ENCODE data around the gene CRYBA2. TPM values are rescaled to one million over a fixed set of nuclear protein-coding genes. Genes with fewer than 3 reads are reported as not detected.

Gene CRYBA2
- total RNA-seq, 2 experiments from 2014 or later, result not detected

DNA sequence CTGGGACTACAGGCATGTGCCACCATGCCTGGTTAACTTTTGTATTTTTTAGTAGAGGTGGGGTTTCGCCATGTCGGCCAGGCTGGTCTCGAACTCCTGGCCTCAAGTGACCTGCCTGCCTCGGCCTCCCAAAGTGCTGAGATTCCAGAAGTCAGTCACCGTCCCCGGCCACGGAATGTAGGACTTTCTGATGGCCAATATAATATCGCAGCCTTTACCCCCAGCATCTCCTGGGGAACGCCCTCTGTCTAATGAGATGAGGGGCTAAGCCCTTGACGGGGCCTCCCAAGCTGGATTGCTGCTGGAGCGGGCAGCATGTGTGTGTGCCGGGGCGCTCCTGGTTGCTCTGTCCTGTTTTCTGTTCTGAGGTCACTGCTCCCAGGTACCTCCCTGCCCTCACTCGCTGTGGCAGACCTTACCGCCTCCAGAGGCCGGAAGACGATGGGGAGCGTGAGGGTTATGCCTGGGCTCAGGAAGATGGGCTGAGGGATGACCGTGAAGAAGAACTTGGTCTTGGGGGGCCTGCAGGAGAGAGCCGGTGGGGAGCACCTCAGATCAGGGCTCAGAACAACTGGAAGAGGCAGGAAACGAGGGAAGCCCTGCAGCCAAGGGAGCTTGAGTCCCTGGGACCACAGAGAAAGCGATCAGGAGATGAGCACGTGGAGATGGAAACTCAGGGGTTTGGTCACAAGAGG is 39.0 kb upstream of the CRYBA2 start:
- no peak for DNase-seq (ENCODE audit: low spot score)
- Histone ChIP-seq H3K9me3 (ENCODE audit: low read length) (no peaks in the 10 kb centered on the region), H3K4me3 (ENCODE audit: low read depth, low read length, poor library complexity, severe bottlenecking) (no peak overlapping the region), H4K20me1 (ENCODE audit: insufficient read depth, low read length) (no peaks in the 10 kb centered on the region), H2AFZ (ENCODE audit: low read length) (no peak overlapping the region), H3K4me1 (ENCODE audit: insufficient read depth, low read length, poor library complexity, severe bottlenecking) (no peaks in the 10 kb centered on the region), H3K27ac (ENCODE audit: low read depth, low read length, poor library complexity, severe bottlenecking) (no peak overlapping the region), H3K36me3 (ENCODE audit: insufficient read depth, low read length) (no peaks in the 10 kb centered on the region), H3K4me2 (ENCODE audit: low read length) (no peak overlapping the region), H3K79me2 (ENCODE audit: insufficient read depth, low read depth, low read length) (no peaks in the 10 kb centered on the region), H3K9me2 (ENCODE audit: insufficient read depth, low read length) (no peaks in the 10 kb centered on the region)
- TF ChIP-seq, protein P1, sequence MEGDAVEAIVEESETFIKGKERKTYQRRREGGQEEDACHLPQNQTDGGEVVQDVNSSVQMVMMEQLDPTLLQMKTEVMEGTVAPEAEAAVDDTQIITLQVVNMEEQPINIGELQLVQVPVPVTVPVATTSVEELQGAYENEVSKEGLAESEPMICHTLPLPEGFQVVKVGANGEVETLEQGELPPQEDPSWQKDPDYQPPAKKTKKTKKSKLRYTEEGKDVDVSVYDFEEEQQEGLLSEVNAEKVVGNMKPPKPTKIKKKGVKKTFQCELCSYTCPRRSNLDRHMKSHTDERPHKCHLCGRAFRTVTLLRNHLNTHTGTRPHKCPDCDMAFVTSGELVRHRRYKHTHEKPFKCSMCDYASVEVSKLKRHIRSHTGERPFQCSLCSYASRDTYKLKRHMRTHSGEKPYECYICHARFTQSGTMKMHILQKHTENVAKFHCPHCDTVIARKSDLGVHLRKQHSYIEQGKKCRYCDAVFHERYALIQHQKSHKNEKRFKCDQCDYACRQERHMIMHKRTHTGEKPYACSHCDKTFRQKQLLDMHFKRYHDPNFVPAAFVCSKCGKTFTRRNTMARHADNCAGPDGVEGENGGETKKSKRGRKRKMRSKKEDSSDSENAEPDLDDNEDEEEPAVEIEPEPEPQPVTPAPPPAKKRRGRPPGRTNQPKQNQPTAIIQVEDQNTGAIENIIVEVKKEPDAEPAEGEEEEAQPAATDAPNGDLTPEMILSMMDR (conservative IDR thresholded peaks at IDR 0.05; ENCODE audit: low read length), result no peak
- no peak for TF ChIP-seq EZH2phosphoT487 (IDR thresholded peaks at IDR 0.05; ENCODE audit: borderline replicate concordance, low read depth, low read length)
- CTCF ChIA-PET (ENCODE audit: unreplicated experiment), result interaction anchor here (0.5 kb wide), 1 partner anchor 162 kb away, joined by 3 read pairs; no protein-coding TSS in a partner anchor
- no TSS peak for BruUV-seq (replicated peaks)
- POLR2A ChIA-PET, result interaction anchor here (0.6 to 0.9 kb wide), 2 partner anchors 21 to 126 kb away, joined by 3 read pairs; no protein-coding TSS in a partner anchor
- intact Hi-C loops (cut with micrococcal nuclease; ENCODE audit: unreplicated experiment), result no loop called here

DNA sequence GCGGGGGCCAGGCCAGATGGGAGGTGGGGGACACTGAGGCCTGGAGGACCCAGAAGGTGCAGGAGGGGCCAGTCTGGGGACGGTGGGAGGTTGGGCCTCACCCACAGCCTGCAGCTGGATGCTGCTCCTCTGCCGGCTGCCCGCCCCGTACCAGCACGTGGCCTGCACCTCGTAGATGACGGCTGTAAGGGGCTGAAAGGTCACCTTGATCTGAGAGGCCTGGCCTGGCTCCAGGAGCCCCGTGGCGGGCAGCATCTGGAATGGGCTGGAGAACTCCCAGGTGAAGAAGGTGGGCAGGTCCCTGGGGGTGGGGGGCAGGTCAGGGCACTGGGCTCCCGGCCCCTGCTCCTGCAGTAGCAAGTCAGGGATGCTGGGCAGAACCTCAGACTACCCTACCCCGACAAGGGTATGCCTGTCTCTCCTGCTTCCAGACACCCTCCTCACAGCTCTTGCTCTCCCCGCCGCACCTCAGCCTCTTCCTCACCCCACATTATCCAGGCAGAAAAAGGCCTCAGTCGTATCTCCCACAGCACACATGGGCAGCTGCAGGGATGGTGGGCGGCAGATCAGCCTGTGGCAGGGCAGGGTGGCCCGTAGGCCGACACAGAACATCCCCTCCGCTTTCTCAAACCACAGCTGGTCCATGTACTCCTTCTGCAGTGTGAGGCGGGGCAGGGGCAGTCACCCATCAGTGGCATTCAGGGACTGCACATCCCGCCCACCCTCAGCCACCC is 38.0 kb upstream of the CRYBA2 start:
- no peaks in the 10 kb centered on the region for H3K9me3 ChIP-seq (ENCODE audit: low read length)
- TF ChIP-seq, protein P1 (conservative IDR thresholded peaks at IDR 0.05; ENCODE audit: low read length), result no peak
- no peak for TF ChIP-seq EZH2phosphoT487 (IDR thresholded peaks at IDR 0.05; ENCODE audit: borderline replicate concordance, low read depth, low read length)
- ChIA-PET CTCF (ENCODE audit: unreplicated experiment) (interaction anchor here (1.6 kb wide), 1 partner anchor 73 kb away, joined by 4 read pairs; no protein-coding TSS in a partner anchor), POLR2A (interaction anchor here (0.5 kb wide), 1 partner anchor 87 kb away, joined by 3 read pairs; no protein-coding TSS in a partner anchor)
- no TSS peak for BruUV-seq (replicated peaks)
- H2AFZ ChIP-seq (ENCODE audit: low read length), result no peak overlapping the region
- no peak for DNase-seq (ENCODE audit: low spot score)
- H3K36me3 ChIP-seq (ENCODE audit: insufficient read depth, low read length), result no peaks in the 10 kb centered on the region
- intact Hi-C loops (cut with micrococcal nuclease; ENCODE audit: unreplicated experiment), result no loop called here
- H3K9me2 ChIP-seq (ENCODE audit: insufficient read depth, low read length), result no peaks in the 10 kb centered on the region
- H3K4me3 ChIP-seq (ENCODE audit: low read depth, low read length, poor library complexity, severe bottlenecking), result no peak overlapping the region
- H3K27ac ChIP-seq (ENCODE audit: low read depth, low read length, poor library complexity, severe bottlenecking), result no peak overlapping the region
- no peaks in the 10 kb centered on the region for H3K79me2 ChIP-seq (ENCODE audit: insufficient read depth, low read depth, low read length)
- no peaks in the 10 kb centered on the region for H4K20me1 ChIP-seq (ENCODE audit: insufficient read depth, low read length)
- H3K4me2 ChIP-seq (ENCODE audit: low read length), result no peak overlapping the region
- H3K4me1 ChIP-seq (ENCODE audit: insufficient read depth, low read length, poor library complexity, severe bottlenecking), result no peaks in the 10 kb centered on the region
